HepG2 (cell line): ENCODE data around the gene CD68. TPM values are rescaled to one million over a fixed set of nuclear protein-coding genes. Genes with fewer than 3 reads are reported as not detected.

Experiments
- CREB1 ChIP-seq, 2 experiments: fragments of 450-650 bp in 1 of 2; IDR thresholded peaks; 2 replicates each; pipeline ENCODE4 v1.6.1; 2016 to 2017; ENCODE audit warnings: control low read depth in 1 of 2, mild to moderate bottlenecking in 1 of 2, missing compliant biosample characterization in 1 of 2, missing genetic modification characterization in 1 of 2
- FOXC1 ChIP-seq: sonication (generic); formaldehyde crosslinking; IDR thresholded peaks from 2 replicates; pipeline ENCODE4 v1.8.0; 2022; ENCODE audit warnings: mild to moderate bottlenecking, missing genetic modification reagents, borderline replicate concordance
- FOXK1 ChIP-seq: sonication (generic); formaldehyde crosslinking; IDR thresholded peaks from 2 replicates; pipeline ENCODE4 v1.4.0; 2020; ENCODE audit warnings: low read depth, missing genetic modification reagents, borderline replicate concordance
- GFI1 ChIP-seq: sonication (generic); formaldehyde crosslinking; IDR thresholded peaks from 2 replicates; pipeline ENCODE4 v1.5.0; 2020; ENCODE audit warnings: missing genetic modification reagents, mild to moderate bottlenecking, borderline replicate concordance
- IRF1 ChIP-seq: sonication (generic); formaldehyde crosslinking; IDR thresholded peaks from 2 replicates; pipeline ENCODE4 v1.4.0; 2020; ENCODE audit warnings: low read depth, mild to moderate bottlenecking, missing genetic modification reagents
- MXD1 ChIP-seq: sonication (generic); formaldehyde crosslinking; IDR thresholded peaks from 2 replicates; pipeline ENCODE4 v1.4.0; 2020; ENCODE audit warnings: mild to moderate bottlenecking, missing genetic modification reagents
- RAD51 ChIP-seq: fragments of 450-650 bp; IDR thresholded peaks from 2 replicates; pipeline ENCODE4 v1.6.1; 2016; ENCODE audit warnings: borderline replicate concordance
- SALL2 ChIP-seq: sonication (generic); formaldehyde crosslinking; IDR thresholded peaks from 2 replicates; pipeline ENCODE4 v1.8.1; 2023; ENCODE audit warnings: mild to moderate bottlenecking, missing genetic modification reagents, inconsistent platforms
- SETDB1 ChIP-seq: sonication (generic); formaldehyde crosslinking; IDR thresholded peaks from 2 replicates; pipeline ENCODE4 v1.5.1; 2020; ENCODE audit warnings: missing genetic modification reagents, mild to moderate bottlenecking, borderline replicate concordance
- YEATS4 ChIP-seq: sonication (generic); formaldehyde crosslinking; IDR thresholded peaks from 2 replicates; pipeline ENCODE4 v1.4.0; 2020; ENCODE audit warnings: missing genetic modification reagents, borderline replicate concordance
- ZNF225 ChIP-seq: sonication (generic); formaldehyde crosslinking; IDR thresholded peaks from 2 replicates; pipeline ENCODE4 v1.4.0; 2020; ENCODE audit warnings: mild to moderate bottlenecking, missing genetic modification reagents
- ZNF317 ChIP-seq: sonication (generic); formaldehyde crosslinking; IDR thresholded peaks from 2 replicates; pipeline ENCODE4 v1.5.0; 2020; ENCODE audit warnings: mild to moderate bottlenecking, missing genetic modification reagents
- ZNF329 ChIP-seq: sonication (generic); formaldehyde crosslinking; IDR thresholded peaks from 2 replicates; pipeline ENCODE4 v1.9.0; 2021; ENCODE audit warnings: low read depth, mild to moderate bottlenecking, missing genetic modification reagents
- ZNF432 ChIP-seq: sonication (generic); formaldehyde crosslinking; IDR thresholded peaks from 2 replicates; pipeline ENCODE4 v1.5.0; 2020; ENCODE audit warnings: missing genetic modification reagents, mild to moderate bottlenecking, borderline replicate concordance
- ZNF543 ChIP-seq: sonication (generic); formaldehyde crosslinking; IDR thresholded peaks from 2 replicates; pipeline ENCODE4 v1.4.0; 2020; ENCODE audit warnings: mild to moderate bottlenecking, missing genetic modification reagents
- ZNF781 ChIP-seq: sonication (generic); formaldehyde crosslinking; IDR thresholded peaks from 2 replicates; pipeline ENCODE4 v1.5.1; 2020; ENCODE audit warnings: borderline replicate concordance, mild to moderate bottlenecking, missing genetic modification reagents; ENCODE audit errors: not compliant biosample characterization
- ZNF83 ChIP-seq: sonication (generic); formaldehyde crosslinking; IDR thresholded peaks from 2 replicates; pipeline ENCODE4 v1.4.0; 2020; ENCODE audit warnings: missing genetic modification reagents, mild to moderate bottlenecking, borderline replicate concordance
- polyA plus RNA-seq, 8 experiments: library from polyadenylated mRNA; depleted of rRNA in 3 of 8; stranded (reverse) in 7 of 8; unstranded in 1 of 8; fragments of >200 nt; fragmentation: Illumina TruSeq in 4 of 8; extraction: Trizol in 4 of 8; gene quantifications; 2 replicates each; pipeline versions ENCODE4 v1.2.1 to v1.2.3, GENCODE V29; 2011 to 2016; ENCODE audit warnings: low read depth in 4 of 8, missing spikeins in 1 of 8, mixed read lengths in 1 of 8; ENCODE audit not compliant: insufficient read depth in 1 of 8
- total RNA-seq, 5 experiments: library from RNA; depleted of rRNA; stranded (reverse); fragments of >200 nt; fragmentation: Illumina TruSeq; extraction: Trizol; gene quantifications; 2 replicates each; pipeline ENCODE4 v1.2.3, GENCODE V29; 2016; ENCODE audit warnings: low read depth in 1 of 5
- TF ChIP-seq, protein P1 (sequence below): sonication (generic); formaldehyde crosslinking; conservative IDR thresholded peaks from 2 replicates; pipeline ENCODE4 v1.4.0; 2020; ENCODE audit warnings: missing genetic modification reagents
- TF ChIP-seq, protein P2 (sequence below): sonication (generic); formaldehyde crosslinking; IDR thresholded peaks from 2 replicates; pipeline ENCODE4 v1.4.0; 2020; ENCODE audit warnings: missing genetic modification reagents, mild to moderate bottlenecking, borderline replicate concordance
- TF ChIP-seq, protein P3 (sequence below): IDR thresholded peaks from 2 replicates; pipeline ENCODE4 v1.6.1; 2016; ENCODE audit warnings: missing biosample characterization, missing genetic modification reagents, low read depth

Gene CD68
- total and polyA plus RNA-seq, 2 of the 13 experiments (the other 11 are each of a cell fraction or from before 2014, with no cell fraction given): 10.3 to 104 TPM

GRCh38 chr17:7561589-7562207 lies 17.7 kb upstream of the CD68 start, which contains the start of gene SENP3 (continued):
- TF ChIP-seq FOXK1 (CRISPR knock-in tag) (peak; percentile 30; the same call in 1 of the 2 replicates), RAD51 (no peak), ZNF329 (CRISPR knock-in tag) (peak; percentile 52; the same call in 1 of the 2 replicates), CREB1 (IDR thresholded peaks at IDR 0.05) (peak; percentile 90), CREB1 (CRISPR knock-in tag; IDR thresholded peaks at IDR 0.05) (peak; percentile 92), GFI1 (CRISPR knock-in tag) (no peak), SALL2 (CRISPR knock-in tag) (peak; percentile 75), IRF1 (CRISPR knock-in tag) (0 out of 2 replicates have a peak, but pooled peaks have one; percentile 66), MXD1 (CRISPR knock-in tag) (peak; percentile 70), ZNF432 (CRISPR knock-in tag) (no peak), YEATS4 (CRISPR knock-in tag) (peak; percentile 69), SETDB1 (CRISPR knock-in tag) (no peak), ZNF83 (no peak), FOXC1 (CRISPR knock-in tag) (peak; percentile 8; the same call in 1 of the 2 replicates), ZNF543 (peak; percentile 56), ZNF781 (CRISPR knock-in tag) (no peak), ZNF317 (CRISPR knock-in tag) (peak; percentile 13; the same call in 1 of the 2 replicates), ZNF225 (CRISPR knock-in tag) (0 out of 2 replicates have a peak, but pooled peaks have one; percentile 5)
- TF ChIP-seq, protein P1, sequence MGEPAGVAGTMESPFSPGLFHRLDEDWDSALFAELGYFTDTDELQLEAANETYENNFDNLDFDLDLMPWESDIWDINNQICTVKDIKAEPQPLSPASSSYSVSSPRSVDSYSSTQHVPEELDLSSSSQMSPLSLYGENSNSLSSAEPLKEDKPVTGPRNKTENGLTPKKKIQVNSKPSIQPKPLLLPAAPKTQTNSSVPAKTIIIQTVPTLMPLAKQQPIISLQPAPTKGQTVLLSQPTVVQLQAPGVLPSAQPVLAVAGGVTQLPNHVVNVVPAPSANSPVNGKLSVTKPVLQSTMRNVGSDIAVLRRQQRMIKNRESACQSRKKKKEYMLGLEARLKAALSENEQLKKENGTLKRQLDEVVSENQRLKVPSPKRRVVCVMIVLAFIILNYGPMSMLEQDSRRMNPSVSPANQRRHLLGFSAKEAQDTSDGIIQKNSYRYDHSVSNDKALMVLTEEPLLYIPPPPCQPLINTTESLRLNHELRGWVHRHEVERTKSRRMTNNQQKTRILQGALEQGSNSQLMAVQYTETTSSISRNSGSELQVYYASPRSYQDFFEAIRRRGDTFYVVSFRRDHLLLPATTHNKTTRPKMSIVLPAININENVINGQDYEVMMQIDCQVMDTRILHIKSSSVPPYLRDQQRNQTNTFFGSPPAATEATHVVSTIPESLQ (CRISPR knock-in tag): no peak
- TF ChIP-seq, protein P2, sequence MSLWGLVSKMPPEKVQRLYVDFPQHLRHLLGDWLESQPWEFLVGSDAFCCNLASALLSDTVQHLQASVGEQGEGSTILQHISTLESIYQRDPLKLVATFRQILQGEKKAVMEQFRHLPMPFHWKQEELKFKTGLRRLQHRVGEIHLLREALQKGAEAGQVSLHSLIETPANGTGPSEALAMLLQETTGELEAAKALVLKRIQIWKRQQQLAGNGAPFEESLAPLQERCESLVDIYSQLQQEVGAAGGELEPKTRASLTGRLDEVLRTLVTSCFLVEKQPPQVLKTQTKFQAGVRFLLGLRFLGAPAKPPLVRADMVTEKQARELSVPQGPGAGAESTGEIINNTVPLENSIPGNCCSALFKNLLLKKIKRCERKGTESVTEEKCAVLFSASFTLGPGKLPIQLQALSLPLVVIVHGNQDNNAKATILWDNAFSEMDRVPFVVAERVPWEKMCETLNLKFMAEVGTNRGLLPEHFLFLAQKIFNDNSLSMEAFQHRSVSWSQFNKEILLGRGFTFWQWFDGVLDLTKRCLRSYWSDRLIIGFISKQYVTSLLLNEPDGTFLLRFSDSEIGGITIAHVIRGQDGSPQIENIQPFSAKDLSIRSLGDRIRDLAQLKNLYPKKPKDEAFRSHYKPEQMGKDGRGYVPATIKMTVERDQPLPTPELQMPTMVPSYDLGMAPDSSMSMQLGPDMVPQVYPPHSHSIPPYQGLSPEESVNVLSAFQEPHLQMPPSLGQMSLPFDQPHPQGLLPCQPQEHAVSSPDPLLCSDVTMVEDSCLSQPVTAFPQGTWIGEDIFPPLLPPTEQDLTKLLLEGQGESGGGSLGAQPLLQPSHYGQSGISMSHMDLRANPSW (CRISPR knock-in tag): no peak
- TF ChIP-seq, protein P3, sequence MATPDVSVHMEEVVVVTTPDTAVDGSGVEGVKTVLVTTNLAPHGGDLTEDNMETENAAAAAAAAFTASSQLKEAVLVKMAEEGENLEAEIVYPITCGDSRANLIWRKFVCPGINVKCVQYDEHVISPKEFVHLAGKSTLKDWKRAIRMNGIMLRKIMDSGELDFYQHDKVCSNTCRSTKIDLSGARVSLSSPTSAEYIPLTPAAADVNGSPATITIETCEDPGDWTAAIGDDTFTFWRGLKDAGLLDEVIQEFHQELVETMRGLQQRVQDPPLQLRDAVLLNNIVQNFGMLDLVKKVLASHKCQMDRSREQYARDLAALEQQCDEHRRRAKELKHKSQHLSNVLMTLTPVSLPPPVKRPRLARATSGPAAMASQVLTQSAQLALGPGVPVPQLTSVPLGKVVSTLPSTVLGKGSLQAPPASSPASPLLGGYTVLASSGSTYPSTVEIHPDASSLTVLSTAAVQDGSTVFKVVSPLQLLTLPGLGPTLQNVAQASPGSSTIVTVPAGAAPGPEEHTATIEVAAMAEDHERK (CRISPR knock-in tag): peak; percentile 63; the same call in 1 of the 2 replicates
